Measurements from ENCODE around the gene HOXD10. TPM values are rescaled to one million over a fixed set of nuclear protein-coding genes. Genes with fewer than 3 reads are reported as not detected.
A peak's percentile ranks its signal among the peaks of the same experiment; 100 is the strongest.

Gene HOXD10
- total and polyA plus RNA-seq, 2 of the 13 experiments (the other 11 are each of a cell fraction or from before 2014, with no cell fraction given), result not detected

- CTCF ChIA-PET (ENCODE audit: low intra/inter-chr PET ratio, low total read pairs), result no interaction called here
- DNase-seq (ENCODE audit: low spot score), result no peak
- intact Hi-C loops (cut with micrococcal nuclease; ENCODE audit: unreplicated experiment), result no loop called here
- Histone ChIP-seq H3K79me2 (ENCODE audit: insufficient read depth, low read length) (no peaks in the 10 kb centered on the region), H3K4me1 (ENCODE audit: insufficient read depth, low read length) (no peaks in the 10 kb centered on the region), H3K9ac (ENCODE audit: insufficient read depth, low read depth, low read length) (no peak overlapping the region), H3K9me3 (ENCODE audit: low read length) (no peaks in the 10 kb centered on the region), H3K36me3 (replicated peaks in 1 of 2; ENCODE audit: control insufficient read depth in 1 of 2, insufficient read depth in 2 of 2, low read length in 2 of 2) (no peaks in the 10 kb centered on the region), H3K4me2 (ENCODE audit: low read depth, low read length) (no peak overlapping the region), H2AFZ (ENCODE audit: low read length) (no peak overlapping the region), H3K27me3 (ENCODE audit: control insufficient read depth in 1 of 2, insufficient read depth in 2 of 2, low read length in 2 of 2) (peaks cover 20 to 98% of the 10 kb centered on the region in 2 experiments), H3K27ac (ENCODE audit: extremely low read length, insufficient read depth, low read length) (no peak overlapping the region), H3K4me3 (replicated peaks in 1 of 3; ENCODE audit: insufficient read depth in 1 of 3, low read depth in 2 of 3, low read length in 3 of 3) (no peak overlapping the region), H4K20me1 (ENCODE audit: insufficient read depth, low read length) (no peaks in the 10 kb centered on the region)
- 46% methylated on average over 58 of the region's 58 CpGs for WGBS (ENCODE audit: low lambda C conversion rate)
- POLR2A ChIA-PET, result no interaction called here
- in situ Hi-C loops (cut with HindIII; ENCODE audit: extremely low pct_ligation_motif_present, low pct_unique_long_range_greater_than_20kb), result no loop called here
- no TSS peak for BruUV-seq (replicated peaks)
- no peak for ATAC-seq
- TF ChIP-seq ZFP36L2 (CRISPR knock-in tag; IDR thresholded peaks at IDR 0.05), result no peak
- TF ChIP-seq EZH2 (conservative IDR thresholded peaks at IDR 0.05; ENCODE audit: low read depth, low read length), result peak; percentile 73; the same call in 1 of the 2 replicates
- FAIRE-seq, result no peak
These were observed 45.0 kb upstream of the HOXD10 start for GRCh38 chr2:176071330-176072291.

GRCh38 chr2:176072292-176072669 is 44.3 kb upstream of the HOXD10 start:
- CTCF ChIA-PET (ENCODE audit: low intra/inter-chr PET ratio, low total read pairs), result no interaction called here
- WGBS (ENCODE audit: low lambda C conversion rate), result 46% methylated on average over 5 of the region's 5 CpGs
- peaks cover 18 to 98% of the 10 kb centered on the region in 2 experiments for H3K27me3 ChIP-seq (ENCODE audit: control insufficient read depth in 1 of 2, insufficient read depth in 2 of 2, low read length in 2 of 2)

More at GRCh38 chr2:176072292-176072669, 44.3 kb upstream of the HOXD10 start:
- no peak for DNase-seq (ENCODE audit: low spot score)
- Histone ChIP-seq H3K4me1 (ENCODE audit: insufficient read depth, low read length) (no peaks in the 10 kb centered on the region), H3K27ac (ENCODE audit: extremely low read length, insufficient read depth, low read length) (no peak overlapping the region), H3K36me3 (replicated peaks in 1 of 2; ENCODE audit: control insufficient read depth in 1 of 2, insufficient read depth in 2 of 2, low read length in 2 of 2) (no peaks in the 10 kb centered on the region), H4K20me1 (ENCODE audit: insufficient read depth, low read length) (no peaks in the 10 kb centered on the region), H3K79me2 (ENCODE audit: insufficient read depth, low read length) (no peaks in the 10 kb centered on the region), H2AFZ (ENCODE audit: low read length) (no peak overlapping the region), H3K4me2 (ENCODE audit: low read depth, low read length) (no peak overlapping the region), H3K9me3 (ENCODE audit: low read length) (no peaks in the 10 kb centered on the region), H3K4me3 (replicated peaks in 1 of 3; ENCODE audit: insufficient read depth in 1 of 3, low read depth in 2 of 3, low read length in 3 of 3) (no peak overlapping the region), H3K9ac (ENCODE audit: insufficient read depth, low read depth, low read length) (no peak overlapping the region)
- FAIRE-seq, result no peak
- BruUV-seq (replicated peaks), result no TSS peak
- intact Hi-C loops (cut with micrococcal nuclease; ENCODE audit: unreplicated experiment) (no loop called here), in situ Hi-C loops (cut with HindIII; ENCODE audit: extremely low pct_ligation_motif_present, low pct_unique_long_range_greater_than_20kb) (no loop called here)
- ATAC-seq, result no peak
- POLR2A ChIA-PET, result no interaction called here
- TF ChIP-seq ZNF879 (CRISPR knock-in tag; IDR thresholded peaks at IDR 0.05), result no peak
- TF ChIP-seq ZNF629 (CRISPR knock-in tag; conservative IDR thresholded peaks at IDR 0.05), result peak; percentile 44; the same call in 1 of the 2 replicates

Measured in HepG2 (cell line).